Ovary (tissue), 9 donors: Measurements from ENCODE around the gene EDN3. TPM values are rescaled to one million over a fixed set of nuclear protein-coding genes. Genes with fewer than 3 reads are reported as not detected.

ENCODE experiments used
- DNase-seq, 5 donors: peaks; one replicate each; pipeline ENCODE4 v3.0.0-alpha.2; 2019 to 2020
- H3K27ac ChIP-seq, 2 donors: fragments of 200-600 bp; one replicate each; pipeline versions ENCODE4 v1.5.1 to v1.8.0; 2019 to 2022
- H3K27me3 ChIP-seq: fragments of 200-600 bp; one replicate; pipeline ENCODE4 v1.8.0; 2022
- H3K36me3 ChIP-seq: fragments of 200-600 bp; sonication (generic); one replicate; pipeline ENCODE4 v1.5.1; 2019
- H3K4me1 ChIP-seq: one replicate; pipeline ENCODE4 v1.8.1; 2013; ENCODE audit warnings: mild to moderate bottlenecking, moderate library complexity; ENCODE audit not compliant: insufficient read depth
- H3K4me3 ChIP-seq: fragments of 200-600 bp; sonication (generic); one replicate; pipeline ENCODE4 v1.5.1; 2017
- H3K9me3 ChIP-seq, 2 donors: fragments of 200-600 bp in 1 of 2; sonication (generic) in 1 of 2; one replicate each; pipeline versions ENCODE4 v1.5.1 to v1.8.1; 2013 to 2019; ENCODE audit warnings: mild to moderate bottlenecking in 1 of 2, moderate library complexity in 1 of 2
- CTCF ChIP-seq, 3 donors: fragments of 450-650 bp in 2 of 3; fragments of 200-600 bp in 1 of 3; IDR thresholded peaks; one replicate each; pipeline versions ENCODE4 v1.5.1 to v1.8.0; 2016 to 2022; ENCODE audit warnings: antibody characterized with exemption in 3 of 3, mild to moderate bottlenecking in 1 of 3
- EP300 ChIP-seq: sonication (generic); formaldehyde crosslinking; IDR thresholded peaks from one replicate; pipeline ENCODE4 v1.6.1; 2017; ENCODE audit warnings: antibody characterized with exemption
- POLR2A ChIP-seq: fragments of 450-650 bp; IDR thresholded peaks from one replicate; pipeline ENCODE4 v1.6.1; 2017; ENCODE audit warnings: antibody characterized with exemption, mild to moderate bottlenecking, moderate library complexity
- WGBS, 3 donors: extraction: QIAGEN DNeasy Blood & Tissue Kit in 1 of 3; methylation state at CpG; one replicate each; pipeline versions ENCODE4 v1.1.5 to v1.1.7; 2013 to 2017; 5-methylcytosine and 5-hydroxymethylcytosine counted together
- intact Hi-C, 4 donors: fragments of 100-400 bp; cut with DNase I; formaldehyde crosslinking; loops; one replicate each; pipeline versions ENCODE4 v1.11.0 to v1.15.1; 2022 to 2023
- polyA plus RNA-seq, 2 donors: library from polyadenylated mRNA; stranded (reverse); fragments of 200-250 nt in 1 of 2; fragments of 350-450 nt in 1 of 2; fragmentation: Illumina TruSeq in 1 of 2; extraction: RNeasy Lipid Tissue Mini Kit (QIAGEN cat#74804) in 1 of 2; gene quantifications; one replicate each; pipeline ENCODE4 v1.2.3, GENCODE V29; 2013 to 2014
- total RNA-seq, 7 donors: library from RNA; depleted of rRNA in 2 of 7; stranded (reverse); fragments of >200 nt in 2 of 7; fragmentation: NEBNext Ultra II Directional in 3 of 7; extraction: Animal tissue kit (Norgen Biotek cat#: 25700) in 3 of 7; gene quantifications; one replicate each; pipeline versions ENCODE4 v1.1.0 to v1.2.4, GENCODE V29; 2016 to 2023
- donor health status: DM: no; HTN: no; CAD: no; lungs with moderate emphysema.
- donor health status: DM: no; HTN: no; CAD: no.
- donor health status: Bipolar disorder and iron deficiency.
- donor health status: DM: yes; HTN: yes; CAD: no.
- donor health status: DM: no; HTN: no; CAD: no.
- donor health status: DM: yes; HTN: yes; CAD: no.

EDN3 gene
- total and polyA plus RNA-seq, 9 donors, result 0.18 to 6.4 (median 0.57) TPM; not detected in 2

- no peaks in the 10 kb centered on the region for H3K4me1 ChIP-seq
- no peak for TF ChIP-seq CTCF (IDR thresholded peaks at IDR 0.05)
- no peak for TF ChIP-seq POLR2A
- TF ChIP-seq EP300, result no peak
- H3K4me3 ChIP-seq, result no peak overlapping the region
- H3K9me3 ChIP-seq, result no peaks in the 10 kb centered on the region
- 76 to 83% (median 76%) methylated on average over 10 of the region's 10 CpGs for WGBS, 3 donors
- H3K27me3 ChIP-seq, result no peaks in the 10 kb centered on the region
- H3K36me3 ChIP-seq, result no peaks in the 10 kb centered on the region
- DNase-seq, result no peak
- intact Hi-C loops, result no loop called here
- no peak overlapping the region for H3K27ac ChIP-seq
These were observed 24.2 kb downstream of the EDN3 start for GRCh38 chr20:59324521-59325141.

GRCh38 chr20:59325142-59325523 lies 24.7 kb downstream of the EDN3 start:
- Histone ChIP-seq H3K9me3 (no peaks in the 10 kb centered on the region), H3K27ac (no peak overlapping the region), H3K4me1 (no peaks in the 10 kb centered on the region), H3K36me3 (no peaks in the 10 kb centered on the region), H3K27me3 (no peaks in the 10 kb centered on the region), H3K4me3 (no peak overlapping the region)
- DNase-seq, result no peak
- TF ChIP-seq EP300 (no peak), CTCF (IDR thresholded peaks at IDR 0.05) (no peak), POLR2A (no peak)
- intact Hi-C loops, result no loop called here
- WGBS, 3 donors, result 72 to 75% (median 72%) methylated on average over 10 of the region's 10 CpGs

- WGBS, 3 donors, result 95 to 96% (median 95%) methylated on average over 2 of the region's 2 CpGs
- intact Hi-C loops, result no loop called here
- TF ChIP-seq CTCF (IDR thresholded peaks at IDR 0.05), result no peak
- TF ChIP-seq POLR2A, result no peak
- TF ChIP-seq EP300, result no peak
- no peaks in the 10 kb centered on the region for H3K27me3 ChIP-seq
- no peaks in the 10 kb centered on the region for H3K36me3 ChIP-seq
- H3K9me3 ChIP-seq, result no peaks in the 10 kb centered on the region
- H3K27ac ChIP-seq, result no peak overlapping the region
- no peaks in the 10 kb centered on the region for H3K4me1 ChIP-seq
- H3K4me3 ChIP-seq, result no peak overlapping the region
- DNase-seq, result no peak
These were observed 25.8 kb downstream of the EDN3 start for GRCh38 chr20:59326188-59326587.

- intact Hi-C loops, result no loop called here
- no peak overlapping the region for H3K27ac ChIP-seq
- no peaks in the 10 kb centered on the region for H3K4me1 ChIP-seq
- no peaks in the 10 kb centered on the region for H3K9me3 ChIP-seq
- TF ChIP-seq POLR2A (no peak), EP300 (no peak), CTCF (IDR thresholded peaks at IDR 0.05) (no peak)
- no peak overlapping the region for H3K4me3 ChIP-seq
- WGBS, 3 donors, result 83 to 86% (median 86%) methylated on average over 4 of the region's 4 CpGs
- no peaks in the 10 kb centered on the region for H3K27me3 ChIP-seq
- H3K36me3 ChIP-seq, result no peaks in the 10 kb centered on the region
- no peak for DNase-seq
These were observed 27.7 kb downstream of the EDN3 start for GRCh38 chr20:59328071-59328470.
